HG03139 (cell line): Measurements from ENCODE around the gene SNAPC4.

Source experiments
- ATAC-seq: cut with Tn5 transposase; IDR thresholded peaks from one replicate; pipeline ENCODE4 v1.9.1; 2021; ENCODE audit not compliant: unreplicated experiment

The SNAPC4 gene

GRCh38 chr9:136372561-136373299 is 27.2 kb downstream of the SNAPC4 start:
- no peak for ATAC-seq

DNA sequence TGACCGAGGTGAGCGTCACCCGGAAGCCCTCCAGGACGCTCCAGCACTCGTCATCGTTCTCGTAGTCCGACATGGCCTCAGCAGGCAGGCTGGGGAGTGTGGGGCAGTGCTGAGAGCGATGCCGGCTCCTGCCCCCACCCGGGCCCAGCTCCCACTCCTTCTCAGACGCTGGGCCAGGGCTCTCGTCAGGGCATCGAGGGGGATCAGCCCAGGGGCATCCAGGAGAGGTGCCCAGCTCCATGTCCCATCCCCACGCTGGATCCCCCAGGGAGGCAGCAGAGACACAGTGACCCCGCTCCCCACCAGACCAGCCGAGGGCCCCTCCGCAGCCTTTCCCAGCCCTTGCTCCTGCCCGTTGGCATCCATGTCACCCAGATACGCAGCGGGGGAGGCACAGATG is 28.0 kb downstream of the SNAPC4 start:
- no peak for ATAC-seq

DNA sequence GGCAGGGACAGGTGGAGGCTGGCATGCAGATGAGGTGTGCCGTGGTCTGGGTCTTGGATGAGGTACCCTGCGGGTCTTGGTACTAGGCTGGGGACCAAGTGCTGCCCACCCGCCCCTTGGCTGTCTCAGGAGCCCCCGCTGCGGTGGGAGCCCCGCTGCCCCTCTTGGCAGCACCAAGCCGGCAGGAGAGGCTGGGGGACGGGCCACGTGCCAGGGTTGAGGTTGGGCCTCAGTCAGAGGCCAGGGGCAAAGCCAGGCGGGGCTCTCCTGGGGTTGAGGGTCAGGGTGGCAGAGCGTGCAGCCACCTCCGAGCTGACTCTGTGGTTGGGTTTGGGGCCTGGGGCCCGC is 28.5 kb downstream of the SNAPC4 start:
- no peak for ATAC-seq

DNA sequence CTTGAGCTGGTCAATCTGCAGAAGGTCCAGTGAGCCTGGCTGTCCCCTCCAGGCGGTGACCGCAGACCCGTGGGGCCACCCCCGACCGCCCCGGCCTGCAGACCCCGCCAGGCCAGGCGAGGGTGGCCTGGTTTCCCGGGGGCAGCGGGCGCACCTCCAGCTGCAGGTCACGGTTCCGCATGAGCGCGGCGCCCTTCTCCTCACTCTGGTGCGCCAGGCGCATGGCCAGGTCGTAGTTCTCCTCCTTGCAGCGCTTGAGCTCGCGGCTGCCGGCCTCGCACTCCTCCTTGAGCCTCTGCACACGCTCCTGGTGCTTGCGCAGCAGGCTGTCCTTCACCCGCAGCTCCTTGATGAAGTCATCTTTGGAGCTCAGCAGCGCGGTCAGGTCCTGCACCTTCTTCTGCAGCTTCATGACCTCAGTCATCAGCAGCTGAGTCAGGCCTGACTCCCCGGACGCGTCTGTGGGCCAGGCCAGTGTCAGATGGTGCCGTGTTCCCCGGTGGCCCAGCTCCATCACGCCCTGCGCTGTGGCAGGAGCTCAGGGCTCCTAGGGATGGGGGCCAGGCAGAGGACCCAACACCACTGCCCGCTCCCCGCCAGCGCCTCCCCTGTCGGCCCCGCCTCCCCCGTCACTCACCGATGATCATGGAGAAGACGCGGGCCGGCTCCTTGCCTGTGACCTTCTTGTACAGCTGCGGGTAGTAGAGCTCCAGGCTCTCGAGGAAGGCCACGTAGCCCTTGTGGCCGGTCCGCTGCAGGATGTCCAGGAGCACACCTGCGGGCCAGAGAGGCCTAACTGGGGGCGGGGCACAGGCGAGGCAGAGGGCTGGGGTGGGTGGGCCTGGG is 29.1 kb downstream of the SNAPC4 start:
- ATAC-seq, result no peak

GRCh38 chr9:136370037-136370436 is 29.9 kb downstream of the SNAPC4 start:
- no peak for ATAC-seq

DNA sequence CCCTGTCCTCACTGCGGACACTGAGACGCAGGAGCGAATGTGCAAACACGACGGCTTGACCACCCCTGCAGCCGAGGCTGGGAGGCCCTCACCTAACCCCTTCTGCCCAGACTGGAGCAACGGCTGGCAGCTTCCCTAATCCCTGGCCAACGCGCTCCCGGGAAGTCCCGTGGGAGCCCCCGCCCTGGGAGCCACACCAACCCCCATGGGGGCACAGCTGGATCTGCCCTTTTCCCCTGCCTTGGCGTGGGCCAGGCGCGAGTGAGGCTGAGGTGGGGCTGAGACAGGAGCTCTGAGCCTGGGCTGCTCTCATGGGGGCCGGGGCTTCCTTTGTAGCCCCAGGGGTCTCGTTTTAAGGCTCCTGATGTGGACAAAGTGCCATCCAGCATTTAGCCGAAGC is 31.8 kb downstream of the SNAPC4 start:
- no peak for ATAC-seq

DNA sequence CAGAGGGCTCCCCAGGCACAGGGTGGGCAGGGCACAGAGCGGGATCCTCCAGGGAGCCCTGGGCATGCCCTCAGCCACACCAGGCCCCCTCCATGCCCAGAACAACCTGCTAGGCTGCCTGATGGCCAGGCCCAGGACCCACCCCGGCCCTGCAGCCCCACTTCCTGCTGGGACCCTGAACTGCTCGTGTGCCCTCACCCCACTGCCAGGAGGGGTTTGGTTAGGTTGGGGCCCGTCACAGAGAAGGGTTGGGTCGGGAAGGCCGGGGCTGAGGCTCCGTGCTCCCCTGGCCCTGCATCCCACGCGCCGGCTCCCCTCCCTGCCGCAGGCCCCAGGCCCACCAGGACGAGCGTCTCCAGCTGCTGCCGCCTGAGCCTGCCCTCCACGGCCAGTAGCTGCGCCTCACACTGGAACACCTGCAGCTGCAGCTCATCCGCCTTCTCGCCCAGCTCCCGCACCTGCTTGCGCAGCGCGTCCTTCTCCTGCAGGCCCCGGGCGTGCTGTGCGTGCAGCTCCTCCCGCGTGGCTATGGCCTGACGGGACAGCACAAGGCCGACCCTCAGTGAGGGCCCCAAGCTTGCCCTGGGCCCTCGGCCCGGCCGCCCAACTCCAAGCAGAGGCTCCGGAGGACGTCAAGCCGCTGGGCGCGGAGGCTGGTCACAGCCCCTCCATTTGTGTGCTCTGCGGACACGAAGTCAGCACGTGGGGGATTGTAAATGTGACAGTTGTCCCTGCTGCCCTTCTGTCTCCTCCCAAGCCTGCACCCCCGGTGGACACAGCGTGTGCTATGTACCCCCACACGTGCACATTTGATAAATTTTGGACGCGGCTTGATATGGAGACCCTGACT is 32.4 kb downstream of the SNAPC4 start:
- no peak for ATAC-seq

DNA sequence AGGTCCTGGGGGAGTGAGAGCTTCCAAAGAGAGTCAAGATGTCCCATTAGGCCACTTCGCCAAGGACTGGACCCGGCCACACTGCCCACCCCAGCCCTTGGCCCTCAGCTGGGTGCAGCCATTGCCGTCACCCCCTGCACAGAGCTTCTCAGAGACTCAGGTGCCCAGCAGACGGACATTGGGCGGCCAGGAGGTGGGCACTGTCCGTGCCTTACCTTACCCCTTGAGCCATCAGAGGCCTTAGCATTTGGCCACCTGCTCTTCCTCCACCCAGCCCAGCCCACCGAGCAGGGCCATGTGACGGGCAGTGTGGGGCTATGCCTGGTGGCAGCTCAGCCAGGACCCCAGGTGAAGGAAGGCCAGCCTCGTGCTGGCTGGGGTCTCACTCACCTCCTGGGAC is 33.1 kb downstream of the SNAPC4 start:
- no peak for ATAC-seq

DNA sequence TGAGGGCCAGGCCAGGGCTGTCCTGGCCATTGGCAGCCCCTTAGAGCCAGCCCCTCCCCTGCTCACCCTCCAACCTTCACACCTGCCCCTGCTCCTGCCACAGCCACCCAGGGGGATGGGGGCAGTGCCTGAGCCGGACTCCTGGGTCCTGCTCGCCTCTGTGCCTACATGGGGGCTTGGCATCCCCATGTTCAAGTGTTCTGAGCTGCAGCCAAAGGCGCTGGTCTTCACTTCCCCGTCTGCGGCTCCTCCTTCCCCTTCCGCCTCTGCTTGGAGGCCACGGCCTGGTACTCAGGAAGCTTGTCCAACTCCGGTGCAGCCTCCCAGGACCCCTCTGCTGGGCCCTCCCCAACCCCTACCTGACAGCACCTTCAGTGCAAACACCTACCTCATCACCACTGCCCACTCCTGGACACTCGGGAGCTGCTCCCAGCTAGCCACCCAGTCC is 34.2 kb downstream of the SNAPC4 start:
- ATAC-seq, result no peak

- ATAC-seq, result no peak
These were observed 34.8 kb downstream of the SNAPC4 start for GRCh38 chr9:136364942-136365774.

- no peak for ATAC-seq
These were observed 35.8 kb downstream of the SNAPC4 start for GRCh38 chr9:136363949-136364748.

DNA sequence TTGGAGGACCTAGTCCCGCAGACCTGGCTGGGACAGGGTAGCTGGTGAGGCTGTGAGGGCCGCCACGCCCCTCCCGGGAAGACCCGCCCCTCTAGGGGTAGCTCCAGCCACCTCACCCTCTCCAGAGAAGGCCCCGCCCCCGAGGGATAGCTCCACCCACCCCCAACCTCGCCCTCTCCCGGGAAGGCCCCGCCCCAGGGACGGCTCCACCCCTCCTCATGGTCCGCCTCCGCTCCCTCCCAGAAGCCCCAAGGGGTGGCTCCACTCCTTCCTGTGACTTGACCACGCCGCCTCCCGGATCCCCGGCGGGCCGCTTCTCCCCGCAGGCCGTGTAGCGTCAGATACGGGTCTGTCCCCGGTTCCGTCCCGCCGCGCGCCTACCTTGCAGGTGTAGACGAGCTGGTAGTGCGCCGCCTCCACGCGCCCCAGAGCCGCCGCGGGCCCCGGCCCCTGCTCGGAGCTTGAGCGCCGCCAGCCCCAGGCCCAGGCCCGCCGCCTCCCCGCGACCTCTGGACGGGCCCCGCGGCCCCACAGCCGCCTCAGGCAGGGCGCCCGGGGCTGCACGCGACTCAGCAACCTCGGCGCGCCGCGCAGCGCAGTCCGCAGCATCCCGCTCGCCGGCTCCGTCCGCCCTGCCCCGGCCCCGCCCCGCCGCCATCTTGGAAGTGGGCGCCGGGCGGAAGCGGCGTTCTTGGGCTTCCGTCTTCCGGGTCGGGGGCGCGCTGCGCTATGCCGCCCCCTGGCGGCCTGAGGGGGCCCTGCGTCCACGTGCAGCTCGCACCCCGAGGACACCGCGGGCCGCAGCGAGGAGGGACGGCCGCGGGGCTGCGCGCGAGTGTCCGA is 36.6 kb downstream of the SNAPC4 start, which contains the start of gene DNLZ:
Gene DNLZ, minus strand, starts transcription at position 639 of the 843 bp plus-strand sequence. Its CDS starts 30 bp downstream, at position 609.
- ATAC-seq, result peak; percentile 67

DNA sequence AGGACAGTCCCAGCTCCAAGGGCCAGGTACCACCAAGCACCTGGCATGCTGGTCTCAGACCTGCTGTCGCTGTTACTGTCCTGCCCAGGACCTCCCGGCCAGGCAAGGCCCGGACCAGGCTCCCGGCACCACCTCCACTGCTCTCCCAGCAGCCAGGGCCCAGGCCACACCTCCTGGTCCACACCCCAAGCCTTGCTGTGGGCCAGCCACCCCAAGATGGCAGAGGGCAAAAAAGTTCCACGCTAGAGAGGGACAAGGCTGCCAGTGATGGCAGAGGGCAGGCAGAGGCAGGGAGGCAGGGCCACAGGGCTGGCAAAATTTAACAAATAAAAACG is 37.6 kb downstream of the SNAPC4 start:
- no peak for ATAC-seq

DNA sequence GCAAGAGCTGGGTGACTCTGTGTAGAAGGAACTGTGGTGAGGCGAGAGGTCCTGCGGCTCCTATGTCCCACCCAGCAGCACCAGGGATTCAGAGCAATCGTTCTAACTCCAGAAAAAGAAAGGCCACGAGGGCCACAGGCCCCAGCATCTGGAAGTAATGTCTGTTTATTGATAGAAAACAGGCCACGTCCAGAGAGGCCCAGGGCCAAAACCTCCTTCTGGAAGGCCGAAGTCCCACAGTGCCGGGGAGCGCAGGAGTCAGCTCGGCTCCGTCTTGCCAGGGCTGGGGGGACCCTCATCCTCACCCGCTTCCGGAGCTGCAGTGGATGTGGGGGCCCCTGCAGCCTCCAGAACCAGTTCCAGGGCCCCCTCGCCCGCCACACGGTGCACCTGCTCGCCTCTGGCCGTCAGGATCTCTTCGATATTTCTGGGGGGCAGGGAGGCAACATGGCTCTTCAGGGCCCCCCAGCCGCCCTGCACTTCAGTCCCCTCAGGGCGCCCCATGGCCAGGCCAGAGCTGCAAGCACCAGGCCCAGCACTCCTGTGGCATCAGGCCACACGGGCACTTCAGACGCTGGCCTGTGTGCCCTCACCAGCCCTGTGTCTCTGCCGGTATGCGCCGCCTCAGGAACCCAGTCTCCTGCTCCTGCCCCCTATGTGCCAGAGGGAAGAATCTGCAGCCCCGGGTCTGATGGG is 38.1 kb downstream of the SNAPC4 start:
- ATAC-seq, result no peak

GRCh38 chr9:136361047-136361753 is 38.8 kb downstream of the SNAPC4 start:
- no peak for ATAC-seq

GRCh38 chr9:136359774-136360718 is 39.9 kb downstream of the SNAPC4 start:
- no peak for ATAC-seq

- ATAC-seq, result no peak
These were observed 41.1 kb downstream of the SNAPC4 start for GRCh38 chr9:136358888-136359287.
